H1 (cell line): Measurements from ENCODE around the gene ARHGEF25. TPM values are rescaled to one million over a fixed set of nuclear protein-coding genes. Genes with fewer than 3 reads are reported as not detected.

Experiments used
- CTCF ChIA-PET: fragments of 300-600 bp; sonication (Branson Sonifier 250); formaldehyde crosslinking; loops from one replicate; lab custom pipeline; 2021; ENCODE audit not compliant: partially characterized antibody; lab: Charles Lee
- POLR2A ChIA-PET: fragments of 300-600 bp; sonication (Branson Sonifier 250); formaldehyde crosslinking; loops from one replicate; lab custom pipeline; 2021; ENCODE audit warnings: inconsistent platforms; ENCODE audit not compliant: partially characterized antibody; lab: Charles Lee
- DNase-seq, 2 experiments: peaks; one replicate each; pipeline versions ENCODE4 v3.0.0 to v3.0.0-alpha.2; 2010 to 2022; ENCODE audit warnings: low spot score in 2 of 2, low read depth in 1 of 2, mixed read lengths in 1 of 2
- FAIRE-seq: peaks from 2 replicates; lab custom pipeline; 2011; peaks lifted over from hg19 to GRCh38; lab: Jason Lieb, UNC
- H2AFZ ChIP-seq: 2 replicates; pipeline ENCODE4 v1.8.1; 2012; ENCODE audit warnings: low read length, inconsistent platforms
- H2AK5ac ChIP-seq: 2 replicates; pipeline ENCODE4 v1.6.1; 2013; ENCODE audit warnings: low read depth, low read length
- H2BK120ac ChIP-seq: replicated peaks from 2 replicates; pipeline ENCODE3; 2013; ENCODE audit warnings: low read depth, low read length, inconsistent platforms
- H2BK12ac ChIP-seq: 2 replicates; pipeline ENCODE4 v1.6.1; 2013; ENCODE audit warnings: low read depth, low read length
- H2BK15ac ChIP-seq: 2 replicates; pipeline ENCODE4 v1.6.1; 2013; ENCODE audit warnings: low read length
- H2BK20ac ChIP-seq: 2 replicates; pipeline ENCODE4 v1.6.1; 2013; ENCODE audit warnings: low read length
- H2BK5ac ChIP-seq: 2 replicates; pipeline ENCODE4 v1.6.1; 2013; ENCODE audit warnings: low read depth, low read length
- H3K14ac ChIP-seq: 2 replicates; pipeline ENCODE4 v1.6.1; 2013; ENCODE audit warnings: inconsistent platforms; ENCODE audit not compliant: insufficient read length
- H3K18ac ChIP-seq: 2 replicates; pipeline ENCODE4 v1.6.1; 2013; ENCODE audit warnings: low read length; ENCODE audit errors: extremely low read depth
- H3K23ac ChIP-seq: 2 replicates; pipeline ENCODE4 v1.6.1; 2013; ENCODE audit warnings: inconsistent platforms; ENCODE audit not compliant: insufficient read length
- H3K23me2 ChIP-seq: 2 replicates; pipeline ENCODE4 v1.6.1; 2013; ENCODE audit warnings: low read depth, low read length
- H3K27ac ChIP-seq: 2 replicates; pipeline ENCODE4 v1.6.1; 2011; ENCODE audit warnings: low read depth, low read length, inconsistent platforms
- H3K27me3 ChIP-seq, 4 experiments: replicated peaks in 1 of 4; 1 replicate in 1 of 4; 2 replicates in 3 of 4; pipeline versions ENCODE4 v1.6.1 to v1.8.1; 2011 to 2013; ENCODE audit warnings: low read length in 3 of 4, mild to moderate bottlenecking in 3 of 4, inconsistent platforms in 2 of 4, mixed read lengths in 2 of 4, moderate library complexity in 1 of 4; ENCODE audit not compliant: control insufficient read depth in 3 of 4, insufficient read depth in 3 of 4; ENCODE audit errors: extremely low read depth in 1 of 4
- H3K36me3 ChIP-seq, 4 experiments: 2 replicates each; pipeline versions ENCODE4 v1.6.1 to v1.8.1; 2011 to 2013; ENCODE audit warnings: mild to moderate bottlenecking in 4 of 4, low read length in 3 of 4, moderate library complexity in 2 of 4, control low read depth in 1 of 4, inconsistent platforms in 1 of 4; ENCODE audit not compliant: insufficient read depth in 4 of 4, control insufficient read depth in 2 of 4
- H3K4ac ChIP-seq: replicated peaks from 2 replicates; pipeline ENCODE3; 2013; ENCODE audit warnings: low read length, low read depth, mixed read lengths, inconsistent platforms; ENCODE audit not compliant: insufficient read length
- H3K4me1 ChIP-seq, 4 experiments: replicated peaks in 1 of 4; 1 replicate in 1 of 4; 2 replicates in 3 of 4; pipeline versions ENCODE4 v1.6.1 to v1.8.1; 2011 to 2013; ENCODE audit warnings: low read length in 3 of 4, inconsistent platforms in 2 of 4, mixed read lengths in 1 of 4; ENCODE audit not compliant: insufficient read depth in 4 of 4, control insufficient read depth in 3 of 4
- H3K4me2 ChIP-seq, 2 experiments: 2 replicates each; pipeline versions ENCODE4 v1.6.1 to v1.8.1; 2011 to 2013; ENCODE audit warnings: low read depth in 2 of 2, low read length in 2 of 2, control low read depth in 1 of 2, inconsistent platforms in 1 of 2, mild to moderate bottlenecking in 1 of 2; ENCODE audit not compliant: insufficient read depth in 1 of 2
- H3K4me3 ChIP-seq, 4 experiments: fragments of 200-600, 300-600 bp in 1 of 4; sonication (generic), shearing (Covaris generic), sonication (Bioruptor Twin) in 1 of 4; 2 replicates each; pipeline versions ENCODE4 v1.5.1 to v1.8.1; 2011 to 2016; ENCODE audit warnings: low read length in 4 of 4, low read depth in 3 of 4, control low read depth in 2 of 4, inconsistent platforms in 2 of 4, mild to moderate bottlenecking in 2 of 4, mixed read lengths in 1 of 4, moderate library complexity in 1 of 4; ENCODE audit not compliant: insufficient read depth in 2 of 4; ENCODE audit errors: extremely low read depth in 1 of 4
- H3K56ac ChIP-seq: replicated peaks from 2 replicates; pipeline ENCODE3; 2013; ENCODE audit warnings: low read depth, mild to moderate bottlenecking, mixed read lengths, low read length, inconsistent platforms; ENCODE audit not compliant: insufficient read length
- H3K79me1 ChIP-seq: 2 replicates; pipeline ENCODE4 v1.6.1; 2013; ENCODE audit warnings: low read depth, low read length, control low read depth
- H3K79me2 ChIP-seq, 2 experiments: 2 replicates each; pipeline versions ENCODE4 v1.6.1 to v1.8.1; 2012 to 2013; ENCODE audit warnings: low read length in 2 of 2, mild to moderate bottlenecking in 2 of 2, inconsistent platforms in 1 of 2; ENCODE audit not compliant: insufficient read depth in 2 of 2, control insufficient read depth in 1 of 2
- H3K9ac ChIP-seq, 4 experiments: replicated peaks in 1 of 4; 1 replicate in 1 of 4; 2 replicates in 3 of 4; pipeline versions ENCODE4 v1.6.1 to v1.8.1; 2011 to 2013; ENCODE audit warnings: low read depth in 3 of 4, low read length in 3 of 4, control low read depth in 2 of 4, mild to moderate bottlenecking in 2 of 4, moderate library complexity in 2 of 4, inconsistent platforms in 1 of 4; ENCODE audit errors: extremely low read depth in 1 of 4
- H3K9me3 ChIP-seq, 2 experiments: 2 replicates each; pipeline versions ENCODE4 v1.6.1 to v1.8.1; 2012 to 2013; ENCODE audit warnings: mild to moderate bottlenecking in 2 of 2, moderate library complexity in 2 of 2, control low read depth in 1 of 2, inconsistent platforms in 1 of 2, low read depth in 1 of 2, low read length in 1 of 2, mixed read lengths in 1 of 2; ENCODE audit not compliant: insufficient read depth in 2 of 2
- H4K20me1 ChIP-seq, 2 experiments: replicated peaks in 1 of 2; 2 replicates each; pipeline versions ENCODE3 to v1.8.1; 2011 to 2013; ENCODE audit warnings: inconsistent platforms in 2 of 2, low read length in 2 of 2, mild to moderate bottlenecking in 1 of 2; ENCODE audit not compliant: insufficient read depth in 2 of 2, control insufficient read depth in 1 of 2
- H4K5ac ChIP-seq: 2 replicates; pipeline ENCODE4 v1.6.1; 2013; ENCODE audit warnings: low read length, low read depth, mixed read lengths, inconsistent platforms; ENCODE audit not compliant: insufficient read length
- H4K8ac ChIP-seq: 2 replicates; pipeline ENCODE4 v1.8.0; 2013; ENCODE audit warnings: mild to moderate bottlenecking, moderate library complexity, low read length, inconsistent platforms; ENCODE audit not compliant: insufficient read depth; ENCODE audit errors: extremely low read depth
- H4K91ac ChIP-seq: replicated peaks from 2 replicates; pipeline ENCODE3; 2013; ENCODE audit warnings: low read length, mixed read lengths, inconsistent platforms; ENCODE audit not compliant: insufficient read length
- BRCA1 ChIP-seq: IDR thresholded peaks from 2 replicates; pipeline ENCODE4 v1.6.1; 2012; ENCODE audit warnings: low read depth, low read length, improper control_type of control experiment
- RNF2 ChIP-seq: fragments of 200-900, 300-1000 bp; sonication (generic); IDR thresholded peaks from 2 replicates; pipeline ENCODE4 v1.7.1; 2016; ENCODE audit warnings: borderline replicate concordance, low read depth, mild to moderate bottlenecking, antibody characterized with exemption, low read length; ENCODE audit not compliant: poor library complexity, severe bottlenecking; ENCODE audit errors: missing control alignments
- WGBS, 2 experiments: shearing (Covaris generic) in 1 of 2; methylation state at CpG; one replicate each; pipeline versions ENCODE4 v1.1.6 to v1.1.7; 2013 to 2015; ENCODE audit warnings: low lambda C conversion rate in 2 of 2, mixed read lengths in 2 of 2, inconsistent platforms in 1 of 2, low coverage in 1 of 2, missing lambda C conversion rate in 1 of 2; ENCODE audit not compliant: insufficient replicate concordance in 2 of 2, insufficient coverage in 1 of 2, insufficient read length in 1 of 2; ENCODE audit errors: extremely low coverage in 1 of 2, missing lambda C conversion rate in 1 of 2; 5-methylcytosine and 5-hydroxymethylcytosine counted together
- polyA plus RNA-seq, 7 experiments: library from polyadenylated mRNA; depleted of rRNA in 3 of 7; stranded (reverse) in 5 of 7; unstranded in 2 of 7; fragments of >200 nt in 5 of 7; fragments of 200-250 nt in 2 of 7; gene quantifications; 1 replicate in 5 of 7; 2 replicates in 1 of 7; 4 replicates in 1 of 7; pipeline versions ENCODE4 v1.2.1 to v1.2.3, GENCODE V29; 2011 to 2013; ENCODE audit warnings: missing spikeins in 2 of 7, mixed read lengths in 2 of 7
- total RNA-seq: library from RNA; stranded (reverse); fragmentation: NEBNext Ultra II Directional; extraction: Animal tissue kit (Norgen Biotek cat#: 25700); gene quantifications from 2 replicates; pipeline ENCODE4 v1.2.1, GENCODE V29; 2021

The ARHGEF25 gene
- total and polyA plus RNA-seq, 2 of the 8 experiments (the other 6 are each of a cell fraction or from before 2014, with no cell fraction given), result 5.9 to 8.8 TPM

DNA sequence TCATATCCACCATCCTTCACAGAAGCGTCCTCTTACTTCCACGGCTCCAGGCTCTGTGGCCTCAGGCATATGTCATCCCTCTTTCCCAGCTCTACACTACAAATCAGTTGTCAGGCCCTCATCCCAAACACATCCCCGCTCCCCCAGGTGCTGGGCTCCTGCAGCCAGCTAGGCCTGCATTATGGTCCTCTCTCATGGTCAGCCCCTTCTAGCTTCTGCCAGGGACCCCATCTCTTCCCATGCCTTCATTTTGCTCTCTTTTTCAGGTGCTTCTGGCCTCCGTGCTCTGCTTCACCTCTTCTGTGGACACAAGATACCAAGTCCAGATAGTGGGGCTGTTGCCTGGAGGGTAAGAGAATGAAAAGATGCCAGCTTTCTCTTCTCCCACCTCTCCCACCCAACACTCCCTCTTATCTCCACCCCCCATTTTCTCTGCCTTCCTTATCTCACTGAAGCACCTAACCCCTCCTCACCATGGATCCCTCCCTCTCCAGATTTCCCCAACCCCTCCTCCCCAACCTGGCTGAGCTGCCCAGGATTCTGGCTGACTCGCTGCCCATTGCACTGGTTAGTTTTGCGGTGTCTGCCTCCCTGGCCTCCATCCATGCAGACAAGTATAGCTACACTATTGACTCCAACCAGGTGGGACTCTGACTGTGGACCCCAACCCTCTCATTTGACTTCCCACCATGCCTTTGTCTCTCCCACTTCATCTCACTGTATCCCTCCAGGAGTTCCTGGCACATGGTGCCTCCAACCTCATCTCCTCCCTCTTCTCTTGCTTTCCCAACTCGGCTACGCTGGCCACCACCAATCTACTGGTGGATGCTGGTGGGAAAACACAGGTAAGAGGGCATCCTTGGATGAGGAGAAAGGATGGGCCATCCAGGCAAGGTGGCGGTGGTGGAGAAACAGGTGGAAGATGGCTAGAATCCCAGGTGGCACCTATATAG lies 11.3 kb downstream of the ARHGEF25 start:
- H3K4me2 ChIP-seq, result peak overlapping the region; percentile 54 to 78; a peak in 2 of 4 replicates
- ChIA-PET POLR2A (interaction anchor here (0.9 to 1.5 kb wide), 4 partner anchors 11 to 150 kb away, joined by 3 read pairs; partner anchors contain the start of genes ARHGEF25, EEF1AKMT3, METTL1 and PIP4K2C), CTCF (interaction anchor here (0.6 to 10.7 kb wide), 24 partner anchors 9 to 309 kb away, joined by 3 to 201 read pairs (median 4); partner anchors contain the start of genes ARHGEF25, B4GALNT1, OS9 and PIP4K2C)
- H2BK15ac ChIP-seq, result no peak overlapping the region
- H3K14ac ChIP-seq, result no peak overlapping the region
- peaks cover 7% of the 10 kb centered on the region; the same call in 1 of the 2 replicates for H3K23me2 ChIP-seq
- FAIRE-seq, result no peak
- WGBS, 2 experiments, result 83% methylated on average over 9 of the region's 9 CpGs; no CpG with 5 or more reads in 1 of the 2 experiments
- H3K4me3 ChIP-seq, result no peak overlapping the region
- H4K20me1 ChIP-seq, result peaks cover 0 to 31% of the 10 kb centered on the region in 2 experiments
- no peak overlapping the region for H3K9ac ChIP-seq
- no peak overlapping the region for H2BK120ac ChIP-seq
- H4K5ac ChIP-seq, result no peak overlapping the region
- H2BK5ac ChIP-seq, result no peak overlapping the region
- H3K9me3 ChIP-seq, result no peaks in the 10 kb centered on the region; a peak in 1 of 4 replicates
- no peak overlapping the region for H3K18ac ChIP-seq
- no peak overlapping the region for H2AFZ ChIP-seq
- peaks cover 93 to 100% (median 99%) of the 10 kb centered on the region in 4 experiments for H3K27me3 ChIP-seq
- no peak overlapping the region for H2BK20ac ChIP-seq
- no peak for DNase-seq
- 0 out of 2 replicates have a peak overlapping the region, but pooled peaks have one; percentile 14 for H2AK5ac ChIP-seq
- TF ChIP-seq BRCA1, result no peak
- TF ChIP-seq RNF2, result peak; percentile 10
- H3K79me1 ChIP-seq, result 0 out of 2 replicates have a peak, but pooled peaks cover 2% of the 10 kb centered on the region
- no peak overlapping the region for H3K56ac ChIP-seq
- H3K23ac ChIP-seq, result no peak overlapping the region
- H3K4me1 ChIP-seq, result peaks cover 0 to 23% (median 15%) of the 10 kb centered on the region in 4 experiments; a peak in 6 of 7 replicates
- no peak overlapping the region for H4K91ac ChIP-seq
- H3K4ac ChIP-seq, result peak overlapping the region; percentile 5
- peak overlapping the region; percentile 75; the same call in 1 of the 2 replicates for H2BK12ac ChIP-seq
- H3K79me2 ChIP-seq, result no peaks in the 10 kb centered on the region
- no peak overlapping the region for H4K8ac ChIP-seq
- no peaks in the 10 kb centered on the region; a peak in 1 of 8 replicates for H3K36me3 ChIP-seq
- H3K27ac ChIP-seq, result no peak overlapping the region
